Measurements from ENCODE around the gene KMT2E. TPM values are rescaled to one million over a fixed set of nuclear protein-coding genes. Genes with fewer than 3 reads are reported as not detected.

KMT2E gene
- polyA plus RNA-seq, 4 donors: 65.9 to 86.6 (median 77.0) TPM

DNA sequence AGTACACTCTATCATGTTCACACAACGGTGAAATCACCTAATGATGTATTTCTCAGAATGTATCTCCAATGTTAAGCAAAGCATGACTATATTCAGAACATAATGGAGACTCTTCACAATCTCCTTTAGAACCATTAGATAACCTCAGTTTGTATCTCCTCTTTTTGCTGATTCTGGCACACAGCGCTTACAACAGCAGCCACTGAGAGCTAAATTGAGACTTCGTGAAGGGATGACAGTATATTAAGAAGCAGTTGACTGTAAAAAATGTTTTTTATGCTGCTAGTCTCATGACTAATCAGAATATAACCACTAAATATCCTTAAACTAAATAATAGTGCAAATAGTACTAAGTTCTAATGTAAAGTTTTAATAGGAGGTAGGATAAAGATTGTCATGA lies 46.9 kb downstream of the KMT2E start:
- DNase-seq (ENCODE audit: low read depth in 4 of 4, low spot score in 3 of 4): no peak

DNA sequence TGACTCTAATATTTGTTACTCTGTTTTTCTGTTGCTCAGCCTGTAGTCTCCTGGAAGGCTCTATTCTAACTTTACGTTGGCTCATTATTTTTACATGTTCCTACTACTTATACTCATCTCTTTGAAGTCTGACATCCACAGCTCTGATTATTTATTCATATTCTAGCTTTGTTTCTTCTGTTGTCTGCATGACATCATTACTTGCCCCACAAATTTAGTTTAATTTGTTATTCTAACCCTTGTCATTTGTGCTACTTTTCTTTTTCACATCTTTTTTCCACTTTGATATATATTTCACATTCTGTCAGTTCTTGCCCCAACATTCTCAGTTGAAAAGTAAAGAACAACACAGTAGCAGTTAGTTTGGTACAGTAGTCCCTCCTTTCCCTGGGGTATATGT lies 51.1 kb downstream of the KMT2E start:
- no peak for DNase-seq (ENCODE audit: low read depth in 4 of 4, low spot score in 3 of 4)

DNA sequence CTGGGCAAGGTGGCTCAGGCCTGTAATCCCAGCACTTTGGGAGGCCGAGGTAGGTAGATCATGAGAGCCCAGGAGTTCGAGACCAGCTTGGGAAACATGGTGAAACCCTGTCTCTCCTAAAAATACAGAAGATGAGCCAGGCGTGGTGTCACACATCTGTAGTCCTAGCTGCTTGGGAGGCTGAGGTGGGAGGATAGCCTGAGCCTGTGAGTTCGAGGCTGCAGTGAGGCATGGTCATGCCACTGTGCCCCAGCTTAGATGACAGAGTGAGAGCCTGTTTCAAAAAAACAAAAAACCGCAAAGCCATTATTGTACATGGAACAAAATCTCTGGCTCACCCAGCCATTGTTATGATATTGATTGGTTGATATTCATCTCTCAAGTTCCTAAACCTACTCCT lies 53.7 kb downstream of the KMT2E start:
- no peak for DNase-seq (ENCODE audit: low read depth in 4 of 4, low spot score in 3 of 4)

DNA sequence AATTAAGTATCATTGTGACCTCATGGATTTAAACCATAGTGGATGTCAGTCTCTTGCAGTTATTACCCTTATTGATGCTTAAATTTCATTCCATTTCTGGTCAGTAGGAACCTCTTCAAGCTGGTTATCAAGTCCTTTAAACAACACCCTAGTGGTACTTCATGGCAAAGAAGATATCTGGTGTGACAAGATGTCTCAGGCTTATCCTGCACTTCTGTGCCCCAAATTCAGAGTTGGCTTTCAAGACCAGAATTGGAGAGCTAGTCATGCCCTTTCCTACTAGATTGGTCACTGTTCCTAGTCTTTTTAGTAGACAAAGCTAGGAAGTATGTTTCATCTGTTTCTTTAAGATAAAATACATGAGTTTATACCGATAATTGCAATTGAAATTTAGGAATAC lies 54.9 kb downstream of the KMT2E start:
- DNase-seq (ENCODE audit: low read depth in 4 of 4, low spot score in 3 of 4): no peak

DNA sequence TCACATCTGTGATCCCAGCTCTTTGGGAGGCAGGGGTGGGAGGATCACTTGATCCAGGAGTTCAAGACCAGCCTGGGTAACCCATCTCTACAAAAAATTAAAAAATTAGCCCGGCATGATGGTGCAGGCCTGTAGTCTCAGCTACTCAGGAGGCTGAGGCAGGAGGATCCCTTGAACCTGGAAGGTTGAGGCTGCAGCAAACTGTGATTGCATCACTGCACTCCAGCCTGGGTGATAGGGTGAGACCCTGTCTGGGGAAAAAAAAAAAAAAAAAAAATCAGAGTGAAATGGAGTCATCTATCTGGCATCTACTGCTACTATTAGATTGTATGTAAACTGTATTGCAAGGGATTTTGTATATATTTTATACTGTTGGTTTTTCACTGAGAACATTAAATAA lies 59.1 kb downstream of the KMT2E start:
- no peak for DNase-seq (ENCODE audit: low read depth in 4 of 4, low spot score in 3 of 4)

DNA sequence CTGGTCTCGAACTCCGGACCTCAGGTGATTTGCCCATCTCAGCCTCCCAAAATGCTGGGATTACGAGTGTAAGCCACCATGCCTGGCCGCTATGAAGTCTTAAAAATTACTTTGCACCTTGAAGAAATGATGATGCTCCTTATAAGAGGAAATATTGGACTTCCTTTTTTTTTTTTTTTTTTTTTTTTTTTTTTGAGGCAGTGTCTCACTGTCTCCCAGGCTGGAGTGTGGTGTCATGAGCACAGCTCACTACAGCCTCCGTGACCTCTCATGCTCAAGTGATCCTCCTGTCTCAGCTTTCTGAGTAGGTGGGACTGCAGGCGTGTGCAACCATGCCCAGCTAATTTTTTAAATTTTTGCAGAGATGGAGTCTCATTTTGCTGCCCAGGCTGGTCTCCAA lies 65.3 kb downstream of the KMT2E start:
- DNase-seq (ENCODE audit: low read depth in 4 of 4, low spot score in 3 of 4): no peak

DNA sequence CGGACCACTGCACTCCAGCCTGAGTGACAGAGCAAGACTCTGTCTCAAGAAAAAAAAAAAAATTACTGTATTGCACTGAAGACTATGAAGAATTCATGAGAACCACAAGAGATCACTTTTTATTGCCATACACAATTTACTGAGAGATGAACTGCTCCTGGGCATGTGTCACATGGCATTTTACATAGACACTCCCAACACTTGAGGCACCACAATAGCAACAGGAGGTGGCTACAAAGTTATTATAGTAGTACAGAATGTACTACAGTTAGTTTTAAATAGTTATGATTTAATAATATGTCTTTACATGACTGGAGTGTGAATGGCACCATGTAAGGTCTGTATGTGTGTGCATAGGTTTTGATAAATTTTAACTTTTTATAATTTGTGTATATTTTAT lies 70.6 kb downstream of the KMT2E start:
- DNase-seq (ENCODE audit: low read depth in 4 of 4, low spot score in 3 of 4): no peak

DNA sequence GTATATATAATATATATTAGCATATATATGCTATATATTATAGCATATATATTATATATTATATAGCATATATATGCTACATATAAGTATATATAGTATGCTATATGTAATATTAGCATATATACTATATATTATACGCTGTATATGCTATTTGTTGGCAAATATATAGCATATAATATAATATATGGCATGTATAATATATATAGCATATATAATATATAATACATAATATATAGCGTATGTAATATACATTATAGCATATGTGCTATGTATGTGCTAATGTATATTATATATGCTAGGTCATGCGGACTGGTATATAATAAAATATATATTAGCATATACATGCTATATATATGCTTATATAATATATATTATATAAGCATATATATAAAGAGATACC lies 72.8 kb downstream of the KMT2E start:
- no peak for DNase-seq (ENCODE audit: low read depth in 4 of 4, low spot score in 3 of 4)

DNA sequence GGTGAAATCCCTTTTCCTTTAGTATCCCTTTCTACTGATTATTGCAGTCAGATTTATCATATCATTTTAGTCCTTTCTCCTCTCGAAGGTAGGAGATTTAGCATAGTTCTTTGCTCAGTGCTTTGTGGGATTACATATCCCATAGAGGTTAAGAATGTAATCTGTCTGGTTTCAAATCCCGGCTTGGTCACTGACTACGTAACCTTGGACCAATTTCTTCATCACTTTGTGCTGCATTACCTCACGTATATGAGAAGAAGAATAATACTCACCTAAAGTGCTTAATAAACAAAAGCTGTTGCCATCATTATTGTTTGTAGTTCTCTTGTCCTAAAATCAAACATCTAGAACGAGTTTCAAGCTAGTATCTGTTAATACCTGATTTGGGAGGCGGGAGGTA lies 74.0 kb downstream of the KMT2E start:
- DNase-seq (ENCODE audit: low read depth in 4 of 4, low spot score in 3 of 4): no peak

DNA sequence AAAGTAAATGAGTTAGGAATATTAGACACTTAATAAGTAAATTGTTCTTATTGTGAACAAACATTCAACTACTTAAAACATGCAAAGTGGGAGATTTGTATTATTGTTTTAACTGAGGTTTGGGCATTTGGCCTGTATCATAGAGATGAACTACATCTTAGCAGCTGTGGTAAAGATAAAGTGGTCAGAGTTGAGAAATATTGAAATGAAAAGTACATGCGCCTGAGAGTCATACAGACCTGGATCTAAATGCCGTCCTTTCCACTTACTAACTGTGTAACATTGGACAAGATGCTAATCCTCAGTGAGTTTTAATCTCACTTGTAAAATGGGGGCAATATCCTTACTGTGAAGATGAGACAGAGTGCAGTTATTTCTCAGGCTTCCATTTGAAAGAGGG lies 74.5 kb downstream of the KMT2E start:
- DNase-seq (ENCODE audit: low read depth in 4 of 4, low spot score in 3 of 4): no peak

DNA sequence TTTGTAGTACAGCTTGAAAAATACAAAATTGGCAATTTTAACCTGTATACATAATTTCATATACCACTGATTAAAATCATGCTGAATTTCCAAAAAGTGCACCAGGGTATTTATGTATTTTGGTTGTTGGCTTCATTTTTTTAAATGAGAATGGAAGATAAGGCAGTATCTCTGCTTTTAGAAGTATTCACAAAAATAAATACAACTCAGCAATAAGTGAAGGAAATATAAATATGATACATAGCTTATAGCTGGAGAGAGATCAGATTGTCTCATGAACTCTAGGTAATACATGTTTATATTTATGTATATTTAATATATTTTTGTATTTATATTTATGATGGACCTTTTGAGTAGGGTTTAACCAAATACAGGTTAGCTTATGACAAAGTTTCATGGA lies 81.0 kb downstream of the KMT2E start:
- DNase-seq (ENCODE audit: low read depth in 4 of 4, low spot score in 3 of 4): no peak

DNA sequence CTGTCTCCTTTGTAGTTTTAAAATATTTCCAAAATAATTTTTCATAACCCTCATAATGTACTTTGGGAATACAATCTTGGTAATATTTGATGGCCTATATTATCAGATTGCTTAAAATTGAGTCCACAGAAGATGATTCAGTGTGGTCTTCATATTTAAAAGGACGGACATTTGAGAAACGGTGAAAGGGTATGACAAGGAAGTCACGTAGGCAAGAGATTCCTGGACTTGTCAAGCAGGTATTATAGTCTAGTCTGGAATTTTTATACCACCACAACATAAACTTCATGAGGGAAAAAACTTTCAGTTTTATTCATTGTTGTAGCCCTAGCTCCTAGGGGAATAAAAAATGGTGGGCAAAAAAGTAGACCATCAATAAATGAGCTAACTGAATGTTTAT lies 82.3 kb downstream of the KMT2E start:
- no peak for DNase-seq (ENCODE audit: low read depth in 4 of 4, low spot score in 3 of 4)

DNA sequence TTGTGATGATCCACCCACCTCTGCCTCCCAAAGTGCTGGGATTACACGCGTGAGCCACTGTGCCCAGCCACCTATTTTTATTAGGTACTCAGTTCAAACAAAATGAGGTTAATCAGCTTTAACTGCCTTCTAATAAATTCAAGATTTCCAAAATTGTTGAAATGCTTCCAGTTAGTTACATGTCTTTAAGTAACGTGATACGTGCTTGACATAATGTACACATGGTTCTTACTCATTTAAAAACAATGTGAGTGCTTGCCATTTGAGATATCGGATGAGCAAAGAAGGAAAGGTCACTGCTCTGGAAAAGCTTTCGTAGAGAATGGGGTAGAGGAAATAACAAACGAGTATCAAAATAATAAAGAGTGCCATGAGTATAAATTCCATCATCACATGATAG lies 83.6 kb downstream of the KMT2E start:
- DNase-seq (ENCODE audit: low read depth in 4 of 4, low spot score in 3 of 4): no peak

DNA sequence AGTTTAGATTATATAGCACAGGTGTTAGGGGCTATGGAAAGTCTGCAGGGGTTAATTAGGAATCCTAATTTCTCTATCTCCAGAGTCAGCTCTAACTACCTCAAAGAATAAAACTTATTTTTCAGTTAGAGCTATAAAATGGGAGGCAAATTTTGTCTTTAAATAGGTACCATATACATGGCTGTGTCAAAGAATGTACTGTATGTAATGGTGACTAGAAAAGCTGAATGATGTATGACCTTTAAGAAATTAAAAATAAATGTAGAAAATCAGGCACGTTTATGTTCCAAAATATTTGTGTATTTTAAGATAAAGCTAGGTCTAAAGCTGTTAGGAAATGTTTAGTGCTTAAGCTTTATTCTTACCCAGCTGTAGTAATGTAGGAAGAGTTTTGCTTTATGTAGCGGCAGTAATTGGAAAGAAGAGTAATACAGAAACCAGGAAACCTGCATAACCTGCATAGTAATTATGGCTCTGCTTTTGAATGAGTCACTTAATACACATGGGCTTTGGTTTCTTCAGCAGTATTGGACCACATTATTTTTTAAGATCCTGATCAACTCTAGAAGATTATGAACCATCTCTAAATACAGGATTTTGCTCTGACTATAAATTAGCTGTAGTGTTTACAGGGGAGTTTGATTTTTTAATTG lies 85.0 kb downstream of the KMT2E start:
- no peak for DNase-seq (ENCODE audit: low read depth in 4 of 4, low spot score in 3 of 4)

DNA sequence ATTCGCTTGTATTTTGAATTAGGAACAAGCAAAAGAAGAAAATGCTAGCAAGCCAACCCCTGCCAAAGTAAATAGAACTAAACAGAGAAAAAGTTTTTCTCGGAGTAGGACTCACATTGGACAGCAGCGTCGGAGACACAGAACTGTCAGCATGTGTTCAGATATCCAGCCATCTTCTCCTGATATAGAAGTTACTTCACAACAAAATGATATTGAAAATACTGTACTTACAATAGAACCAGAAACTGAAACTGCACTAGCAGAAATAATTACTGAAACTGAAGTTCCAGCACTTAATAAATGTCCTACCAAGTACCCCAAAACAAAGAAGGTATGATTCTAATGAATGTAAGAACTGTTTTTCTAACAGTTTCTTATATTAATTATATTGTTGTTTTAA lies 87.9 kb downstream of the KMT2E start:
- no peak for DNase-seq (ENCODE audit: low read depth in 4 of 4, low spot score in 3 of 4)

DNA sequence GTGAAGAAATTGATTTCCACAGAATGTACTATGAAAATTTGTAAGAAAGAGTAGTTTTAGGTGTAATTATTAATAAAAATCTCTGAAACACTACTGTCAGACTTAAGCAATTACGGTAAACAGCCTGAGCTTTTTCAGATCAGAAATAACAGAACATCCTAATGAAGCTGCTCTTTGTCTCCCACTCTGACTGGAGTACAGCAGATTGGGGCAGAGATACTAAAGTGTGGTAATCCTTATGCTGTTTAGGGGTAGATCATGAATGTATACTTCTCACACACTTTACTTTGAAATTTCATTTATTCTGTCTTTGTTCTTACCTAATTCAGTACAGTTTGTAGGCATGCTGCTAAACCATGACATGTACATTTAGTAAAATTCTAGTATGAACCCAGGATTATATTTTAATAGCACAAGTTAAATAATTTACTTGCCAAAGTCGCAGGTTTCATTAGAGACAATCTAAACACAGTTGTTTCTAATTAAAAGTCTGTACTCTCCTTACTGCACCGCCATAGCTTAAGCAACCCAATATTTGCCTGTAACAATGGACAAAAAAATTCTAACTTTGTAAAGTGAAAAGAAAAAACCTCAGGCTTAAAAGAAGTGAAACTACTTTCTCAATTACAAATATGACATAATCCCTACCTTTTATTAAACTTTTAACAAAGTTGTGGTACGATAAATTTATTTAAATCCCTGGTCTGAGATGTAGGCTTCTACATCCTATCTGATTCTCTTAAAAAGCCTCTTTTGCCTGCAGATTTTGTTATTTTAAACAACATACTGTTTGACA lies 88.8 kb downstream of the KMT2E start:
- DNase-seq (ENCODE audit: low read depth in 4 of 4, low spot score in 3 of 4): no peak

DNA sequence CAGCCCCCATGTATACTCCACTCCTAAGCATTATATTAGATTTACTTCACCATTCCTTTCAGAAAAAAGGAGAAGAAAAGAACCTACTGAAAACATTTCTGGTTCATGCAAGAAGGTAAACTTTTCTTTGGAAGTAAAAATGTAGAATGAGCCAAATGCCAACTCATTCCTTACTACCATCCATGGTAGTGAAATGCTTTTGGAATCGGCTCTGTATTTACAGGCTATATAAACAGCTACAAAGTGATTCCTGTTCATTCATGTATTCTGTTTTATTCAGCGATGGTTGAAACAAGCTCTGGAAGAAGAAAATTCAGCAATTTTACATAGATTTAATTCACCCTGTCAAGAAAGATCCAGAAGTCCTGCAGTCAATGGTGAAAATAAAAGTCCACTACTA lies 91.6 kb downstream of the KMT2E start:
- no peak for DNase-seq (ENCODE audit: low read depth in 4 of 4, low spot score in 3 of 4)

DNA sequence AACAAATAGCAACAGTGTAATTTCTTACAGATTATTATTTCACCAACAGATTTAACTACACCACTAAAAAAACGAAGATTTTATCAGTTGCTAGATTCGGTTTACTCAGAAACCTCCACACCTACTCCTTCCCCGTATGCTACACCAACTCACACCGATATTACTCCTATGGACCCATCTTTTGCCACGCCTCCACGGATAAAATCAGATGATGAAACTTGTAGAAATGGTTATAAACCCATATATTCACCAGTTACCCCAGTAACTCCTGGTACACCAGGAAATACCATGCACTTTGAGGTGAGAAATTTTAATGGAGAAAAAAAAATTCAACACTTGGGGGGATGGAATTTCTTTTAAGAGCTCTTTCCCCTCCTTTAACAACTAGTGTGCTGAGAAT lies 92.5 kb downstream of the KMT2E start:
- DNase-seq (ENCODE audit: low read depth in 4 of 4, low spot score in 3 of 4): no peak

DNA sequence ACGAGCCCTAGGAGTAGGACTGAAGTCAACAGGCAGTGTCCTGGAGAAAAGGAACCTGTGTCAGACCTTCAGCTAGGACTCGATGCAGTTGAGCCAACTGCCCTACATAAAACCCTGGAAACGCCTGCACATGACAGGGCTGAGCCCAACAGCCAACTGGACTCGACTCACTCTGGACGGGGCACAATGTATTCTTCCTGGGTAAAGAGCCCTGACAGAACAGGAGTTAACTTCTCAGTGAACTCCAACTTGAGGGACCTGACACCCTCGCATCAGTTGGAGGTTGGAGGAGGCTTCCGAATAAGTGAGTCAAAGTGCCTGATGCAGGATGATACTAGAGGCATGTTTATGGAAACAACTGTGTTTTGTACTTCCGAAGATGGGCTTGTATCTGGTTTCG lies 93.5 kb downstream of the KMT2E start:
- DNase-seq (ENCODE audit: low read depth in 4 of 4, low spot score in 3 of 4): no peak

DNA sequence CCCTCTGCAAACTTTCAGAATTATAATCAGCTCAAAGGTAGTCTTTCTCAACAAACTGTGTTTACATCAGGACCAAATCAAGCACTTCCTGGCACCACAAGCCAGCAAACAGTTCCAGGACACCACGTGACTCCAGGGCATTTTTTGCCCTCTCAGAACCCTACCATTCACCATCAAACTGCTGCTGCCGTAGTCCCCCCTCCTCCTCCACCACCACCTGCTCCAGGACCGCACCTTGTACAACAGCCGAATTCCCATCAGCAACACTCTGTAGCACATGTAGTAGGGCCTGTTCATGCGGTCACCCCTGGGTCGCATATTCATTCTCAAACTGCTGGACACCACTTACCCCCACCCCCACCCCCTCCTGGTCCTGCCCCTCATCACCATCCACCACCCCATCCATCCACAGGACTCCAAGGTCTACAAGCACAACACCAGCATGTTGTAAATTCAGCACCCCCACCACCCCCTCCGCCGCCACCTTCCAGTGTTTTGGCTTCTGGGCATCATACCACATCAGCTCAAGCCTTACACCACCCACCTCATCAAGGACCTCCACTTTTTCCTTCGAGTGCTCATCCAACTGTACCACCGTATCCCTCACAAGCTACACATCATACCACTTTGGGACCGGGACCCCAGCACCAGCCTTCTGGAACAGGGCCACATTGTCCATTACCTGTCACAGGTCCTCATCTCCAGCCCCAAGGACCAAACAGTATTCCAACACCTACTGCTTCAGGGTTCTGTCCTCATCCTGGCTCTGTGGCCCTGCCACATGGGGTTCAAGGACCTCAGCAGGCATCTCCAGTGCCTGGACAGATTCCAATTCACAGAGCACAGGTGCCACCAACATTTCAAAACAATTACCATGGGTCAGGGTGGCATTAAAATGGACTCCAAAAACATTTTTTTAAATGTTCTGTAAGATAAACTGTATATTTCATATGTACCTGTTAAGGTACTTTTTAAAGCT lies 98.7 kb downstream of the KMT2E start:
- DNase-seq (ENCODE audit: low read depth in 4 of 4, low spot score in 3 of 4): no peak

All from right renal pelvis (tissue), 4 donors.